ENCODE data around the gene MED29.

GRCh38 chr19:39356647-39357046 is 34.5 kb upstream of the MED29 start:
- TF ChIP-seq POLR2A (IDR thresholded peaks at IDR 0.05) (no peak), CTCF (IDR thresholded peaks at IDR 0.05) (no peak)

All from Peyer's patch (tissue), 4 donors.